ENCODE data around the gene CDT1. TPM values are rescaled to one million over a fixed set of nuclear protein-coding genes. Genes with fewer than 3 reads are reported as not detected.
"Not testable (repeated sequence)": the region's sequence is repeated elsewhere in the genome, so short reads cannot be mapped to it uniquely, and the experiment has no call there.

CDT1 gene
- total RNA-seq, 1 experiment from 2014 or later: 14.3 TPM

DNA sequence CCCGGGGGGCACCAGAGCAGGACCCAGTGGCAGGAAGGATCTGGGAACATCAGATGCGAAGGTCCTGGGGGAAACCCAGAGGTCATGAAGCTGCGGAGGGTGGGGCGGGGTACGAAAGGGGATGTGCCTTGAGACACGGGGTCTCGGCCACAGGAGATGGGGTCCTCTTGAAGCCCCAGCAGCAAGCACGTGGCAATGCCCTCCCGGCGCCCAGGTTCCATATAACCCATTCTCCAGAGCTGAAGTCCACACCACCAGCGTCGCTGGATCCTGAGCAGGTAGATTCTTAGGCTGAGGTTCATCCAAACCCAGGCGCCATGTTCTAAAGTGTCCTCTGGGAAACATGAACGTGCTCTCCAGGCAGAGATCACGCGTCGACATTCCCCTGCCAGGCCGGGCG lies 39.5 kb upstream of the CDT1 start:
- H3K36me3 ChIP-seq: no peaks in the 10 kb centered on the region; the same call in 1 of the 2 replicates

DNA sequence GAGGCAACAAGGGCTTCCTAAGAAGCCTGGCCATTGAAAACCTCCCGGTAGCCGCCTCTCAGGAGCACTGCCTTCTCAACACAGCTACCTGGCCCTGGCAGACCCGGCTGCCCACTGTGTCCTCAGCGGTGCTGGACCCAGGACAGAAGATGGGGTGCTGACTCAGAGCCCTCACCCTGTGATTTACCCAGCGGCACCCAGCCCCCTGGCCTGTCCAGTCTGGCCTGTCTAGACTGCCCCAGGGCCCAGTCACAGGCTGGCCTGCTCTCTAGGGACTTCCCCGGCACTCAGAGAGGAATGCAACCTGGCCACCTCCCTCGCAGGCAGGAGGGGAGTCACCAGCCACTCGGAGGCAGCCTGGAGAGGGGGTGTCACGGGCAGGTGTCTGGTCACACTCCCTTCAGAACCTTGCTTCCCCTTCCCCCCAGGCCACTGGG lies 38.7 kb upstream of the CDT1 start:
- Histone ChIP-seq H3K9me3 (no peaks in the 10 kb centered on the region), H3K36me3 (no peaks in the 10 kb centered on the region; the same call in 1 of the 2 replicates), H3K4me3 (no peak overlapping the region), H3K27me3 (no peaks in the 10 kb centered on the region)
- no peak for DNase-seq

More for the DNA sequence above, 39.5 kb upstream of the CDT1 start:
- no peak overlapping the region for H3K4me3 ChIP-seq
- DNase-seq: no peak
- H3K9me3 ChIP-seq: no peaks in the 10 kb centered on the region
- no peaks in the 10 kb centered on the region for H3K27me3 ChIP-seq

DNA sequence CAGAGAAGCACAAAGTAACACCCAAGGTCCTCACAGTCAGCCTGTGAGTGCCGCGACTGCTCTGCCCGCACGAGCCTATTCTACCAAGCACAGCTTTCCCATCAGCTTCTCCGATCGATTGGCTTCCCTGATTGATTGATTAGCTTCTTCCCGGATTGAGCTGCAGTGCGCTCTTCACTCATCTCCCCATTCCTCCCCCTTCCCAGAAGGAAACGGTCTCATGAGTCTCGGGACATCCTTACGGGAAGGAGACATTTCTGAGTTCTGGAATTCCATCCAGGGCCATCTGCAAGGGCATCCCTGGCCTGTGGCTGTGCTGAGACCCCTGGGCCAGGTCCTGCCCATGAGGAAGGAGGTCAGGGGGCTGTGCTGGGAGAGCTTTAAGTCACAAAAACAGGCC lies 36.6 kb upstream of the CDT1 start:
- Histone ChIP-seq H3K9me3 (no peaks in the 10 kb centered on the region), H3K36me3 (peaks cover 6% of the 10 kb centered on the region), H3K27me3 (no peaks in the 10 kb centered on the region), H3K4me3 (no peak overlapping the region)
- DNase-seq: no peak

DNA sequence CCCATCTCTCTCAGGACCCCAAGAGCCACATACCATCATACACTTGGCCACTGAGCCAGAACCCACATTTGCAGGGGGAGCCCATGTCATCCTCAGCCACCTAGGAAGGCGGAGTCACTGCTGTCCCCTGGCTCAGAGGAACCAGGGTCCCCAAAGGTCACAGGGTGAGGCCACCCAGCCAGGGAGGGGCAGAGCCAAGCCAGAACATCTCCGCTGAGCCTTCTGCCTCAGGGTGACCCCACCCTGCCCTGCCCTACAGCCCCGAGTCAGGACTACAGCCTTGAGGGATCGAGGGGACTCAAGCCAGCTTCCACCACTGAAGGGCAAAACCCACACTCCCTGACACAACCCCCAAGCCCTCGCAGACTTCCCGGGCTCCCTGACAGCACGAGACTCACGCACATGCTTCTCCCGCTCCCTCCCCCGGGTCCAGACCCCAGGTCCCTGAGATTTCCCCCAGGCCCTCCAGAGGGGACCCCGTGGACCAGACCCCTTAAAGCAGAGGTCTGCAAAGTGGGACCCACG lies 36.0 kb upstream of the CDT1 start:
- Histone ChIP-seq H3K27me3 (no peaks in the 10 kb centered on the region), H3K9me3 (no peaks in the 10 kb centered on the region), H3K4me3 (no peak overlapping the region), H3K36me3 (peaks cover 6% of the 10 kb centered on the region)
- no peak for DNase-seq

DNA sequence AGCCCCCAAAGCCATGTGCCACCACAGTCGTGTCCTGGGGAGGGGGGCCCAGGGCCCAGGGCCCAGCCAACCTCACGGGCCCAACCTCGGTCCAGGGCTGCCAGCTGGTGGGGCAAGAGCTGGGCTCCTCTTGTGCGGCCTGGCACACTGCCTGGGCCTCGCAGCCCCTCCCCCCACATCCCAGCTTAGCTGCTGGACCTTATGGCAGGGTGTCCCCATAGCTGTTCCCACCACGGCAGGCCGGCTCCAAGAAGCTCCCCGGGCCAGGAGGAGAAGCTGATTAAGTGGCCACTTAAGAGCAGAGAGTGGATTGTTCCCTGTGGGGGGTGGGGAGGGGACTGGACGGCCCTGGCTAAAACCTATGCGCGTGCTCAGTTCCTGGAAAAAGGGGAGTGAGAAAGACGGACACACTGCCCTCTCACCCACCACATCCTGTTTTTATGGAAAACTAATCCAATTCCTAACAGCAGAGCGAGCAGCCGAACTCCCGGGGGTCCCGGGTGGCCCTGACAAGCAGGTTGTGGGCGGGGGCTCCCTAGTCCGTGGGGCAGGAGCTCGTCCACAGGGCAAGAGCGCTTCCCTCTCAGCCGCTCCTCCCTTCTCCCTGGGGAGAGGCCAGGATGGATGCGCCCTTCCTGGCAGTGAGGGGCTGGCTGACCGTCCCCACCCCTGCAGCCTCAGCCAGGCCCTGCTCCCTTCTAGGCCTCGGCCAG lies 35.4 kb upstream of the CDT1 start:
- Histone ChIP-seq H3K27me3 (no peaks in the 10 kb centered on the region), H3K4me3 (no peak overlapping the region), H3K9me3 (no peaks in the 10 kb centered on the region), H3K36me3 (peaks cover 6% of the 10 kb centered on the region)
- DNase-seq: peak; percentile 52

DNA sequence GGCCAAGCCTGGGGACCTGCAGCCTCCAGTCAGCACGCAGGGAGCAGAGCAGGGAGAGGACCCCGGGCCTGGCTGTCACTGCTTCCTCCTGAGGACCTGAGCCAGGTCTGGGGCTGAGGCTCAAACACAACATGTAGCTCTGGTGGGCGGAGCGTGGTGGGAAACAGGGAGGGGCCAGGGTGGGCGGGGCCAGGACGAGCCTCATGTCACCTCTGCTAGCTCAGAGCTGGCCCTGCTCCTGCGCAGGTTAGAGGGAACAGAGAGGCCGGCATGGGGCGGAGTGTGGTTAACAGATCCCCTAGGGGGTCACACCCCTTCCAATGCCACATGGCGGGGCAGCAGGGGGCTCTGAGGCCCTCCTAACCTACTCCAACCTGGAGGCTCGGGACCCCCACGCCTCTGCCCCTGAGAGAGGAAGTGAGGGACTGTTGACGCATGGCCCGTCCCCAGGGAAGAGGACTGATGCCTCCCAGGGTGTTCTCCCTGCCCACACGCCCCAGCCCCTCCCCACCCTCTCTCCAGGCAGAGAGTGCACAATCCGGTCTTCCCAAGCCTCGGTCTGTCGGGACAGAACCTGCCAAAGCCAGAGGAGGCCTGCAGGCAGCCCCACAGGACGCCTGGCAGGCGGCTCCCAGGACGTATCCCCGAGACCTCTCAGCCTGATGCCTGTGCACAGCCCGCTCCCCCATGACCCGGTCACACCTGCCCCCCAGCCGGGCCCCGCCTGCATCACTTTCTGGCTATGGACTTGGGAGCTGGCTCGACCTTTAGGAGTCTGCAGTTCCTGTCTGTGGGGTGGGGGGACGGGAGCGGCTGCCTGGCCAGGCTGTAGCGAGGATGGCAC lies 33.8 kb upstream of the CDT1 start:
- Histone ChIP-seq H3K4me3 (no peak overlapping the region), H3K36me3 (peaks cover 6% of the 10 kb centered on the region), H3K27me3 (no peaks in the 10 kb centered on the region), H3K9me3 (no peaks in the 10 kb centered on the region)
- DNase-seq: no peak

DNA sequence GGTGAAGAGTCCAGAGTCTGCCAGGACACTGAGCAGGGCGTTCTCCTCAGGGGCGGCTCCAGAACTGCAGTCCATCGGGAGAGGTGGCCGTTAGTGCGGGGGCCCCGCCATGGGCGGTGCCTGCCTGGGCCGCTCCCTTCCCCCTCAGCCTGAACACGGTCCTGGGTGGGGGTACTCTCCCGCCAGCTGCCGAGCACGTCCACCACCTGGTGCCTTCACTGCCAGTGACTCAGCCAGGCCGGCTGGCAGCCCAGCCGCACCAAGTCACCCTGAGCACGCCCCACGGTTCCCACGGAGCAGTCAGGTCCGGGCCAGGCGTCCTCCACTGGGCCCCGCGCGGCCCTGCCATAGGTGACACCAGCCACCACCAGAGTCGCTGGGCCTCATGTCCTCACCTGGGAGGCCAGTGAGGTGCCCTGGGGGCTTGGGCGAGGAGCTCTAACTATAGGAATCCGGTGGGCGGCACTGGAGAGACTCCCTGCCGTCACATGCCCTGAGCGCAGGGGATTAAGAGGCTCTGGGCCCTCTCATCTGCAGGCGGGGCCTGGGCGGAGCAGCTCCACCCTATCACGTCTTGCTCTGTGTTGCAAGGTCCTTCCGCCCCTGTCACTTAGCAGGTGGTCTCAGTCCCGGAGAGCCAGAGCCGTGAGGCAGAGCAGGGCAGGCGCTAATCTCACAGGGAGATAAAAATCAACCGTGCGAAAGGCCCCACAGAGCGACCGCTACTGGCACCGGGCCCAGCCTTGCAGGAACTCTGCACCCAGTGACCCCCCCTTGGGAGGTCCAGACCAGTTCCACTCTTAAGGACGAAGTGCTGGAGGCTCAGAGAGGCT lies 32.9 kb upstream of the CDT1 start:
- no peak overlapping the region; the same call in 1 of the 2 replicates for H3K4me3 ChIP-seq

DNA sequence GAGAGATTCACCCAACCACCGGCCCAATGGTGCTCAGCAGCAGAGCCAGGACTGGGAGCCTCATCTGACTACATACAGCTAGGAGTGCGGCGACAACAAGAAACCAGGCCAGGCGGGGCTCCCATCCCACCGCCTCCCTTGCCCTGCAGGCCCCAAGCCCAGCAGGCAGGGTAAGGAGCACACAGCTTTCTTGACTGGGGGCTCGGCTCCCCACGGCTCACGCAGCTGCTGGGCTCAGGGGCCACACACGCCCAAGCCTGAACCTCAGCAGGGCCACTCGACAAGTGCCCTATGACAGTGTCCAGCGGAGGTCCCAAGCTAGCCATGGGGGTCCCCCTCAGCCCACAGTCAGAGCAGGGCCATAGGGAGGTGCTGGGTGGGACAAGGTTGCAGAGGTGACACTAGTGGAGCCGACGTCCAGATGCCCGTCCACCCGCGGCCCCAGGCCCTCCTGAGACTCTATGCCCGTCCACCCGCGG lies 32.3 kb upstream of the CDT1 start:
- DNase-seq: no peak
- H3K27me3 ChIP-seq: no peaks in the 10 kb centered on the region
- no peaks in the 10 kb centered on the region for H3K9me3 ChIP-seq
- H3K4me3 ChIP-seq: no peak overlapping the region
- H3K36me3 ChIP-seq: peaks cover 6% of the 10 kb centered on the region

More for the DNA sequence above, 32.9 kb upstream of the CDT1 start:
- peaks cover 6% of the 10 kb centered on the region for H3K36me3 ChIP-seq
- no peaks in the 10 kb centered on the region for H3K9me3 ChIP-seq
- peak; percentile 89 for DNase-seq
- H3K27me3 ChIP-seq: no peaks in the 10 kb centered on the region

DNA sequence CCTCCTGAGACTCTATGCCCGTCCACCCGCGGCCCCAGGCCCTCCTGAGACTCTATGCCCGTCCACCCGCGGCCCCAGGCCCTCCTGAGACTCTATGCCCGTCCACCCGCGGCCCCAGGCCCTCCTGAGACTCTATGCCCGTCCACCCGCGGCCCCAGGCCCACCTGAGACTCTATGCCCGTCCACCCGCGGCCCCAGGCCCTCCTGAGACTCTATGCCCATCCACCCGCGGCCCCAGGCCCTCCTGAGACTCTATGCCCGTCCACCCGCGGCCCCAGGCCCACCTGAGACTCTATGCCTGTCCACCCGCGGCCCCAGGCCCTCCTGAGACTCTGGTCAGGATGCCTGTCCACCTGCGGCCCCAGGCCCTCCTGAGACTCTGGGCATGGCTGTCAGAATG lies 31.8 kb upstream of the CDT1 start:
- not testable (repeated sequence) for DNase-seq, H3K27me3 ChIP-seq, H3K36me3 ChIP-seq, H3K9me3 ChIP-seq, H3K4me3 ChIP-seq

DNA sequence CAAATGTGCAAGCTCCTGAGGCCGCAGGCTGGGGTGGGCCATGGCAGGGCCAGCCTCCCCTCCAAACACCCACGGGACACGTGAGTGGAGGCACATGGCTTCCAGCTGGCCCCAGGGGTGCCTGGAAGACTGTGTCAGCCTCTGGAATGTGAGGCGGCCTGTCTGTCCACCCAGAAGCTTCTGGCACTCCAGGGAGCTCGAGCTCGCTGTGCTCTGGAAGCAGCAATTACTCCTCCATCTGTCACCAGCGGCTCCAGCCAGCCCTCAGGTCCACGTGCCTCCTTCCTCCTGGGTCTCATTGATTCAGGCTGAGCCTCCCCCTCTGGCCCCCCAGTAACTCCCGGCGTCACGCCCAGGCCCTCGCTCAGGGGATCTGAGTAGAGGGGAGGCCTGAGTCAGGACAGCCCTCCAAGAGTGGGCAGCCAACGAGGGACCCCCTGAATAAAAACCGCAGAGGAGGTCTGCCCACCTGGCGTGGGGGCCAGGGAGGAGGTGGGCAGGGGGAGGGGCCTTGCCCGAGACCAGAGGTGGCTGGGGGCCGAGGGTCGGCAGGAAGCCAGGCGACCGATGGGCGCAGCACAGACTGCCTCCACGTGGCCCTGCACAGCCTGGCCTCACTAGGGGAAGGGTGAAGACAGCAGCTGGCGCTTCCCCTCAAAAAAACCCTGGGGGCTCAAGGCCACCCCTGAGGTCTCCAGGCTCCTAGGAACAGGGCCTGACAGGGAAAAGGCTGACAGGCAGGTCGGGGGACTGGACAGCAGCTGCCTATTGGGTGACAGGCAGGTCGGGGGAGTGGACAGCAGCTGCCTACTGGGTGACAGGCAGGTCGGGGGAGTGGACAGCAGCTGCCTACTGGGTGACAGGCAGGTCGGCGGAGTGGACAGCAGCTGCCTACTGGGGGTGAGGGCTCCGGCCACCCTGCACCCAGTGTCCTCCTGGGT lies 30.4 kb upstream of the CDT1 start:
- DNase-seq: peak; percentile 93
- Histone ChIP-seq H3K4me3 (no peak overlapping the region; the same call in 1 of the 2 replicates), H3K9me3 (no peaks in the 10 kb centered on the region), H3K27me3 (no peaks in the 10 kb centered on the region), H3K36me3 (peaks cover 12% of the 10 kb centered on the region)

DNA sequence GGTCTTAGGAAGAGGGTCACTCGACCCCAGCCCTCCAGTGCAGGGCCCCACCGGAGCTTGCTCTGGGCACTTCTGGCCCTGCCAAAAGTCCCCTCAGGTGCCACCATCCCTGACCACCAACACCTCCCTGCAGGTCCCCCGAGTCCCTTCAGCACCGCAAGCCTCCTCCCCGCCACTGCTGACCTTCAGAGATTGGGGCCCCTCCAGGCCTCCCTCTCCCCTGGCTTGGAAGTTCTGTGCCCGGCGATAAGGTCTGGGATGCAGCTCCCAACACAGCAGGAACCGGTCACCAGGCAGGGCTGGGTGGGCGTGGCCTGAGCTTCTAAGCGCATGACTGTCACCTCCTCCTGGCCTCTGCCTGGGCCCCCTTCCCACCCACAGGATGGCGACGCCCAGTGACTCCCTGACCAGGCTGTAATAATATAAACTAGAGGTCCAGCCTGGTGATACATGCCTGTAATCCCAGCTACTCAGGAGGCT lies 29.7 kb upstream of the CDT1 start:
- peak overlapping the region; percentile 12; the same call in 1 of the 2 replicates for H3K4me3 ChIP-seq
- no peaks in the 10 kb centered on the region for H3K9me3 ChIP-seq
- DNase-seq: peak; percentile 88
- peaks cover 12% of the 10 kb centered on the region for H3K36me3 ChIP-seq
- no peaks in the 10 kb centered on the region for H3K27me3 ChIP-seq

DNA sequence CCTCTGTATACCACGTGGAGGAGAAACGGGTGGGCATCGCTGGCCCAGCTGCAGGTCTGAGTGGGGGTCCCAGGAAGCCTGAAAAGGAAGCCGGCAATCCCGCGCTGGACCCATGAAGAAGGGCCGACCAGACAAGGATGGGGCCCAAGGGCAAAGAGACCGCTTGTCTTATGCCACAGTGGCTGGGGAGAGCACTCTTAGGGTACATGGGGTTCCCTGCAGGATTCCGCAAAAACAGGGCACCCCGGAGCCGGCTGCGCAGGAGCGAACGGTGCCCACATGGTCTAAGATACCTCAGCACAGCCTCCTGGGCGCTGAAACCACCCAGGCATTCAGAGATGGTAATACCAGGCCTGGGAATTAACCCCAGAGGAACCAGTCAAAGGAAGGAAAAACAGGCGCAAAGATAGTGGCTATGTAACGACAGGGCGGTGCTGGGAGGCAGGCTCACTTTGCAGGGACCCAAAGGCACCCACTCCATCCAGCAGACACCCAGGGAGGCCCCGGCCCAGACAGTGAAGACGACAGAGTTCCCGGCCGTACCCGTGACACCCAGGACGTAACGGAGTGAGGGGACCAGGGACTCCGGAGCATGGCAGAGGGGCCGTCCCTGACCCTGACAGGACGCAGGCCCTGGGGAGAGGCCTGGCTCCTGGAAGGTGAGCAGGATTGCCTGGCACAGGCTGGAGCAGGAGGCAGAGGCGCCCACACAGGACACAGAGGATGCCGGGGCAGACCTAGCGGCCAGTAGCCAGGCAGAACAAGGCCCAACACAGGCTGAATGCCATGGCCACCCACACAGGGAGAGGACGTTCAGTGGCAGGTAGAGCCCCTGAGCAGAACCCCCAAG lies 28.8 kb upstream of the CDT1 start:
- H3K27me3 ChIP-seq: no peaks in the 10 kb centered on the region
- H3K4me3 ChIP-seq: no peak overlapping the region
- no peaks in the 10 kb centered on the region for H3K9me3 ChIP-seq
- no peak for DNase-seq
- H3K36me3 ChIP-seq: peaks cover 12% of the 10 kb centered on the region

DNA sequence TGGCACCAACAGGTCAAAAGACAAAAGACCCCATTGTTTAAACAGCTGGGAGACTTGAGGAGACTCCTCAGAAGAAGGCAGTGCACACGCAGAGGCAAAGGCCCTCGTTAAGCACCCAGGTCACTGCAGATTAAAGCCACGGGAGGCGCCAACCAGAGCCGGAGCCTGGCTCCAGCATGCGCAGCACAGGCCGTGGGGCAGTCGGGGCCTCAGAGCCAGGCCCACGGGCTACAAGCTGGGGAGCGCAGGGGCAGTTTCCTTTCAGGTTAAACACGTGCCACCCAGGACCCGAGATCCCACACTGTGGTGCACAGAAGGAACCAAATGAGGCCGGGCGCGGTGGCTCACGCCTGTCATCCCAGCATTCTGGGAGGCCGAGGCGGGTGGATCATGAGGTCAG lies 27.8 kb upstream of the CDT1 start:
- H3K27me3 ChIP-seq: no peaks in the 10 kb centered on the region

DNA sequence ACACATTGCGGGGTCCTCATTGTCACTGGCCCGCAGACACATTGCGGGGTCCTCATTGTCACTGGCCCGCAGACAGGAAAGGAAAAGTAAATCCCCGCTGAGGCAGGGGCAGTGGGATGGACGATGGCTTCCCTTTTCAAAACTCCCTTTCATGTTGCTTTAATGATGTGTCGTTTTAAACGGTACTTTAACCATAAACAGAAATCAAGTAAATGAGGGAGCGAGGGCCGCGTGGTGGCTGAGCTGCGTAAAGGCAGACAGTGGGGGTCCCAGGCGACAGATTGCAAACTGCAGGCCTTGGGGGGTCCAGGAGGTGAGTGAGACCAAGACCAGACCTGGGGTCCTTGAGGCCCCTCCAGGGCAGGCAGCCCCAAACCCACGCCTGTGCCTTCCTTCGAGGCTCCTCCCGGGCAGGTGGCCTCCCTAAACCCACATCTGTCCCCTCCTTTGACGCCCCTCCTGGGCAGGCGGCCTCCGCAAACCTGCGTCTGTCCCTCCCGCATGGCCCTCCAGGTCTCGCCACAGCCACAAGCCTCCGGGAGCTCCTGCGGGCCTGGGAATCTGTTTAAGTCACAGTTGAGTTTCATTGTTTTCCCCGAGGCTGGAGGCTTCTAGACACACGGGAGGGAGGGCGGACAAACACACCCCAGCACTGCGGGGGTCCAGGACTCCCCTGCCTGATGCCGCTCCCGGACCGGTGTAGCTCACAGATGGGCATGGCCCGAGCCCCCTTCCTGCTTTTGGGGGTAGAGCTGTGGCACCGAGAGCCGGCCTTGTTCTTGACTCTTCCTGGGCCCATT lies 25.9 kb upstream of the CDT1 start:
- Histone ChIP-seq H3K9me3 (no peaks in the 10 kb centered on the region), H3K4me3 (no peak overlapping the region)
- DNase-seq: no peak

More for the DNA sequence above, 27.8 kb upstream of the CDT1 start:
- H3K36me3 ChIP-seq: peaks cover 6% of the 10 kb centered on the region
- DNase-seq: no peak
- no peak overlapping the region for H3K4me3 ChIP-seq
- no peaks in the 10 kb centered on the region for H3K9me3 ChIP-seq

More for the DNA sequence above, 25.9 kb upstream of the CDT1 start:
- H3K36me3 ChIP-seq: peaks cover 6% of the 10 kb centered on the region
- no peaks in the 10 kb centered on the region for H3K27me3 ChIP-seq

Data from MG63 (cell line).